Mesothelial cell of epicardium (in vitro differentiated cells): ENCODE data around the gene RPS6KA4. TPM values are rescaled to one million over a fixed set of nuclear protein-coding genes. Genes with fewer than 3 reads are reported as not detected.

Experiments
- DNase-seq, 2 experiments: peaks; one replicate each; pipeline ENCODE4 v3.0.0; 2021; ENCODE audit warnings: low spot score in 2 of 2; ENCODE audit not compliant: unreplicated experiment in 2 of 2
- H3K27ac Mint-ChIP-seq: 2 replicates; pipeline ENCODE4 v1.8.0; 2021; ENCODE audit warnings: mixed read lengths
- H3K27me3 Mint-ChIP-seq: 2 replicates; pipeline ENCODE4 v1.8.0; 2021; ENCODE audit warnings: low read depth, mixed read lengths
- H3K36me3 Mint-ChIP-seq: 2 replicates; pipeline ENCODE4 v1.8.0; 2021; ENCODE audit warnings: mixed read lengths
- H3K4me1 Mint-ChIP-seq: 2 replicates; pipeline ENCODE4 v1.8.0; 2021; ENCODE audit warnings: mixed read lengths
- H3K4me3 Mint-ChIP-seq: 2 replicates; pipeline ENCODE4 v1.8.0; 2021; ENCODE audit warnings: mild to moderate bottlenecking, moderate library complexity, mixed read lengths
- H3K9me3 Mint-ChIP-seq: 2 replicates; pipeline ENCODE4 v1.8.0; 2021; ENCODE audit warnings: mixed read lengths
- CTCF ChIP-seq: fragments of 200-600 bp; sonication (generic); IDR thresholded peaks from one replicate; pipeline ENCODE4 v1.5.0; 2021; ENCODE audit warnings: antibody characterized with exemption; ENCODE audit not compliant: unreplicated experiment
- total RNA-seq: library from RNA; stranded (reverse); gene quantifications from 3 replicates; pipeline ENCODE4 v1.2.1, GENCODE V29; 2021

The RPS6KA4 gene
- total RNA-seq, 1 donor from 2014 or later: 30.1 TPM

- no peaks in the 10 kb centered on the region for H3K4me1 Mint-ChIP-seq
- no peaks in the 10 kb centered on the region for H3K9me3 Mint-ChIP-seq
- no peak for TF ChIP-seq CTCF
- H3K36me3 Mint-ChIP-seq: peaks cover 29% of the 10 kb centered on the region
- no peak overlapping the region for H3K27ac Mint-ChIP-seq
- no peaks in the 10 kb centered on the region for H3K27me3 Mint-ChIP-seq
- no peak for DNase-seq
- H3K4me3 Mint-ChIP-seq: no peak overlapping the region
Observed at GRCh38 chr11:64369440-64370421, 10.8 kb downstream of the RPS6KA4 start.

GRCh38 chr11:64371201-64371600 lies 12.2 kb downstream of the RPS6KA4 start:
- Mint-ChIP-seq H3K27me3 (no peaks in the 10 kb centered on the region), H3K9me3 (no peaks in the 10 kb centered on the region), H3K4me3 (no peak overlapping the region), H3K27ac (no peak overlapping the region), H3K36me3 (peaks cover 20% of the 10 kb centered on the region), H3K4me1 (no peaks in the 10 kb centered on the region)
- DNase-seq: no peak
- TF ChIP-seq CTCF: no peak

- Mint-ChIP-seq H3K9me3 (no peaks in the 10 kb centered on the region), H3K27me3 (no peaks in the 10 kb centered on the region), H3K4me1 (no peaks in the 10 kb centered on the region), H3K36me3 (peaks cover 13% of the 10 kb centered on the region), H3K4me3 (no peak overlapping the region), H3K27ac (no peak overlapping the region)
- no peak for DNase-seq
- TF ChIP-seq CTCF: no peak
Observed at GRCh38 chr11:64372021-64372420, 13.1 kb downstream of the RPS6KA4 start.

- no peaks in the 10 kb centered on the region for H3K27me3 Mint-ChIP-seq
- H3K36me3 Mint-ChIP-seq: peaks cover 13% of the 10 kb centered on the region
- no peak for DNase-seq
- H3K27ac Mint-ChIP-seq: no peak overlapping the region
- H3K9me3 Mint-ChIP-seq: no peaks in the 10 kb centered on the region
- H3K4me3 Mint-ChIP-seq: no peak overlapping the region
- TF ChIP-seq CTCF: no peak
- H3K4me1 Mint-ChIP-seq: no peaks in the 10 kb centered on the region
Observed at GRCh38 chr11:64372802-64373597, 14.0 kb downstream of the RPS6KA4 start.

- Mint-ChIP-seq H3K27me3 (no peaks in the 10 kb centered on the region), H3K4me3 (no peak overlapping the region), H3K27ac (no peak overlapping the region), H3K9me3 (no peaks in the 10 kb centered on the region), H3K4me1 (no peaks in the 10 kb centered on the region), H3K36me3 (peaks cover 10% of the 10 kb centered on the region)
- no peak for TF ChIP-seq CTCF
- DNase-seq: no peak
Observed at GRCh38 chr11:64373598-64373974, 14.6 kb downstream of the RPS6KA4 start.
